Measurements from ENCODE around the gene NPRL2. TPM values are rescaled to one million over a fixed set of nuclear protein-coding genes. Genes with fewer than 3 reads are reported as not detected.

The NPRL2 gene
- total and polyA plus RNA-seq, 9 of the 15 experiments (the other 6 are each of a cell fraction or from before 2014, with no cell fraction given): 17.4 to 40.4 (median 24.4) TPM

- FAIRE-seq (no peak), ATAC-seq (peak; percentile 38; the same call in 2 of the 3 replicates), DNase-seq (ENCODE audit: extremely low read depth in 1 of 4, low spot score in 3 of 4) (peak; percentile 61 to 78 (median 69))
- H3K36me3 ChIP-seq (ENCODE audit: control insufficient read depth, insufficient read depth, low read length): peaks cover 19% of the 10 kb centered on the region; the same call in 2 of the 3 replicates
- POLR2A ChIA-PET: interaction anchor here (0.7 kb wide), 1 partner anchor 254 kb away, joined by 3 read pairs; no protein-coding TSS in a partner anchor
- BruUV-seq (replicated peaks): no TSS peak
- H3K4me2 ChIP-seq (ENCODE audit: insufficient read depth, low read length): peak within 1 kb of the TSS; percentile 11; the same call in 1 of the 2 replicates
- H3K4me1 ChIP-seq (replicated peaks in 1 of 2; ENCODE audit: control insufficient read depth in 2 of 2, insufficient read depth in 2 of 2, low read length in 2 of 2): peaks cover 18 to 54% of the 10 kb centered on the region in 2 experiments; a peak in 4 of 5 replicates
- 55% methylated on average over 14 of the region's 45 CpGs for WGBS (ENCODE audit: insufficient coverage, low coverage, missing lambda C conversion rate)
- H3K79me2 ChIP-seq (ENCODE audit: control insufficient read depth, insufficient read depth, low read length): peaks cover 18% of the 10 kb centered on the region; the same call in 2 of the 3 replicates
- H3K4me3 ChIP-seq: no peak within 1 kb of the TSS
- H3K27ac ChIP-seq (ENCODE audit: extremely low read depth, low read depth, low read length): no peak within 1 kb of the TSS
- peaks cover 3% of the 10 kb centered on the region for H3K9me1 ChIP-seq (ENCODE audit: control insufficient read depth, insufficient read depth, low read length)
- intact Hi-C loops (cut with micrococcal nuclease) (loop anchor here (5.0 kb wide), 1 partner anchor 197 kb away; no protein-coding TSS in a partner anchor), in situ Hi-C loops (cut with MboI) (no loop called here)
- H4K20me1 ChIP-seq (replicated peaks; ENCODE audit: control insufficient read depth, insufficient read depth, low read length): no peaks in the 10 kb centered on the region
- no peaks in the 10 kb centered on the region; the same call in 1 of the 2 replicates for H3K9me3 ChIP-seq (replicated peaks; ENCODE audit: control insufficient read depth, insufficient read depth, low read depth, low read length)
- H3K9ac ChIP-seq (ENCODE audit: insufficient read depth in 1 of 2, low read depth in 2 of 2, low read length in 2 of 2): peak within 1 kb of the TSS in 1 of 2 experiments; percentile 79; a peak in 2 of 4 replicates
- H2AFZ ChIP-seq (ENCODE audit: low read depth, low read length): no peak within 1 kb of the TSS
- no peaks in the 10 kb centered on the region for H3K27me3 ChIP-seq (ENCODE audit: control insufficient read depth in 2 of 2, insufficient read depth in 2 of 2, low read length in 2 of 2)
- CTCF ChIA-PET (ENCODE audit: low intra/inter-chr PET ratio): interaction anchor here (0.7 to 1.3 kb wide), 2 partner anchors 197 to 230 kb away, joined by 3 to 4 read pairs; no protein-coding TSS in a partner anchor
- TF ChIP-seq TGIF2 (CRISPR knock-in tag; IDR thresholded peaks at IDR 0.05) (no peak), PURB (CRISPR knock-in tag; IDR thresholded peaks at IDR 0.05; ENCODE audit: low read depth) (no peak), KAT8 (IDR thresholded peaks at IDR 0.05; ENCODE audit: low read depth) (no peak), DLX4 (CRISPR knock-in tag; IDR thresholded peaks at IDR 0.05) (no peak), FOXA1 (IDR thresholded peaks at IDR 0.05; ENCODE audit: borderline replicate concordance) (no peak), BDP1 (IDR thresholded peaks at IDR 0.05; ENCODE audit: insufficient read depth, insufficient read length) (no peak), PHF20 (IDR thresholded peaks at IDR 0.05; ENCODE audit: partially characterized antibody) (no peak), POLR2G (IDR thresholded peaks at IDR 0.05; ENCODE audit: low read depth, low read length) (peak; percentile 34; the same call in 1 of the 2 replicates), ZNF695 (CRISPR knock-in tag; IDR thresholded peaks at IDR 0.05) (no peak), EGR1 (conservative IDR thresholded peaks at IDR 0.05) (0 out of 2 replicates have a peak, but pooled peaks have one; percentile 36), ZNF639 (CRISPR knock-in tag; conservative IDR thresholded peaks at IDR 0.05 in 1 of 2, IDR thresholded peaks at IDR 0.05 in 1 of 2) (no peak)
Measured at GRCh38 chr3:50345586-50346234, 4.9 kb downstream of the NPRL2 start, which contains the start of gene ZMYND10. TSS of gene ZMYND10 (minus strand) at chr3:50345732. CDS start at chr3:50345579, 153 bp downstream.

Measured in K562 (cell line).